ENCODE data around the gene CDK16. TPM values are rescaled to one million over a fixed set of nuclear protein-coding genes. Genes with fewer than 3 reads are reported as not detected.

The CDK16 gene
- total and polyA plus RNA-seq, 2 of the 13 experiments (the other 11 are each of a cell fraction or from before 2014, with no cell fraction given), result 64.5 to 225 TPM

- peaks cover 9 to 18% of the 10 kb centered on the region in 2 experiments; a peak in 2 of 5 replicates for H3K36me3 ChIP-seq (replicated peaks in 1 of 2; ENCODE audit: control insufficient read depth in 1 of 2, insufficient read depth in 2 of 2, low read length in 2 of 2)
- FAIRE-seq (no peak), DNase-seq (ENCODE audit: low spot score) (no peak), ATAC-seq (no peak)
- H3K27me3 ChIP-seq (ENCODE audit: control insufficient read depth in 1 of 2, insufficient read depth in 2 of 2, low read length in 2 of 2), result no peaks in the 10 kb centered on the region
- no peak overlapping the region for H3K4me2 ChIP-seq (ENCODE audit: low read depth, low read length)
- no peak overlapping the region for H3K4me3 ChIP-seq (replicated peaks in 1 of 3; ENCODE audit: insufficient read depth in 1 of 3, low read depth in 2 of 3, low read length in 3 of 3)
- no peaks in the 10 kb centered on the region for H3K4me1 ChIP-seq (ENCODE audit: insufficient read depth, low read length)
- no peaks in the 10 kb centered on the region for H3K9me3 ChIP-seq (ENCODE audit: low read length)
- H3K79me2 ChIP-seq (ENCODE audit: insufficient read depth, low read length), result no peaks in the 10 kb centered on the region
- 100% methylated on average over 4 of the region's 4 CpGs for WGBS (ENCODE audit: low lambda C conversion rate)
- BruUV-seq (replicated peaks), result no TSS peak
- intact Hi-C loops (cut with micrococcal nuclease; ENCODE audit: unreplicated experiment) (no loop called here), in situ Hi-C loops (cut with HindIII; ENCODE audit: extremely low pct_ligation_motif_present, low pct_unique_long_range_greater_than_20kb) (no loop called here)
- CTCF ChIA-PET (ENCODE audit: low intra/inter-chr PET ratio, low total read pairs), result no interaction called here
- TF ChIP-seq ELF1 (CRISPR knock-in tag; IDR thresholded peaks at IDR 0.05), result no peak
- no peak for TF ChIP-seq ZNF260 (CRISPR knock-in tag; IDR thresholded peaks at IDR 0.05; ENCODE audit: borderline replicate concordance, low read depth)
- TF ChIP-seq KDM2A (CRISPR knock-in tag; IDR thresholded peaks at IDR 0.05; ENCODE audit: borderline replicate concordance, low read depth), result no peak
- TF ChIP-seq TCF7 (IDR thresholded peaks at IDR 0.05; ENCODE audit: low read depth), result no peak
- H4K20me1 ChIP-seq (ENCODE audit: insufficient read depth, low read length), result no peaks in the 10 kb centered on the region
- H2AFZ ChIP-seq (ENCODE audit: low read length), result no peak overlapping the region
- H3K27ac ChIP-seq (ENCODE audit: extremely low read length, insufficient read depth, low read length), result no peak overlapping the region
- POLR2A ChIA-PET, result no interaction called here
- H3K9ac ChIP-seq (ENCODE audit: insufficient read depth, low read depth, low read length), result no peak overlapping the region
Observed at GRCh38 chrX:47184486-47184885, 34.0 kb upstream of the CDK16 start.

GRCh38 chrX:47185241-47185640 lies 33.2 kb upstream of the CDK16 start:
- H3K9ac ChIP-seq (ENCODE audit: insufficient read depth, low read depth, low read length), result no peak overlapping the region
- WGBS (ENCODE audit: low lambda C conversion rate), result 100% methylated on average over 4 of the region's 17 CpGs
- H3K79me2 ChIP-seq (ENCODE audit: insufficient read depth, low read length), result no peaks in the 10 kb centered on the region
- DNase-seq (ENCODE audit: low spot score) (no peak), FAIRE-seq (no peak), ATAC-seq (no peak)
- H3K4me1 ChIP-seq (ENCODE audit: insufficient read depth, low read length), result 0 out of 2 replicates have a peak, but pooled peaks cover 1% of the 10 kb centered on the region
- no peaks in the 10 kb centered on the region for H3K9me3 ChIP-seq (ENCODE audit: low read length)
- TF ChIP-seq SRSF9 (IDR thresholded peaks at IDR 0.05; ENCODE audit: borderline replicate concordance, insufficient read depth, low read depth, low read length, poor library complexity, severe bottlenecking), result no peak
- TF ChIP-seq ZNF879 (CRISPR knock-in tag; IDR thresholded peaks at IDR 0.05), result no peak
- no peak for TF ChIP-seq NR3C1 (CRISPR knock-in tag; IDR thresholded peaks at IDR 0.05)
- no peak for TF ChIP-seq MIXL1 (CRISPR knock-in tag; IDR thresholded peaks at IDR 0.05)
- no peak for TF ChIP-seq GRHL1 (CRISPR knock-in tag; conservative IDR thresholded peaks at IDR 0.05)
- TF ChIP-seq NFAT5 (CRISPR knock-in tag; IDR thresholded peaks at IDR 0.05), result no peak
- no peaks in the 10 kb centered on the region for H4K20me1 ChIP-seq (ENCODE audit: insufficient read depth, low read length)
- H3K36me3 ChIP-seq (replicated peaks in 1 of 2; ENCODE audit: control insufficient read depth in 1 of 2, insufficient read depth in 2 of 2, low read length in 2 of 2), result peaks cover 9 to 18% of the 10 kb centered on the region in 2 experiments; a peak in 2 of 5 replicates
- intact Hi-C loops (cut with micrococcal nuclease; ENCODE audit: unreplicated experiment) (no loop called here), in situ Hi-C loops (cut with HindIII; ENCODE audit: extremely low pct_ligation_motif_present, low pct_unique_long_range_greater_than_20kb) (no loop called here)
- CTCF ChIA-PET (ENCODE audit: low intra/inter-chr PET ratio, low total read pairs), result no interaction called here
- H3K4me3 ChIP-seq (replicated peaks in 1 of 3; ENCODE audit: insufficient read depth in 1 of 3, low read depth in 2 of 3, low read length in 3 of 3), result no peak overlapping the region
- H3K27ac ChIP-seq (ENCODE audit: extremely low read length, insufficient read depth, low read length), result no peak overlapping the region
- no peaks in the 10 kb centered on the region for H3K27me3 ChIP-seq (ENCODE audit: control insufficient read depth in 1 of 2, insufficient read depth in 2 of 2, low read length in 2 of 2)
- H2AFZ ChIP-seq (ENCODE audit: low read length), result no peak overlapping the region
- POLR2A ChIA-PET, result no interaction called here
- H3K4me2 ChIP-seq (ENCODE audit: low read depth, low read length), result no peak overlapping the region
- BruUV-seq (replicated peaks), result no TSS peak

All from HepG2 (cell line).